Measurements from ENCODE around the gene CAP1. TPM values are rescaled to one million over a fixed set of nuclear protein-coding genes. Genes with fewer than 3 reads are reported as not detected.
A peak's percentile ranks its signal among the peaks of the same experiment; 100 is the strongest.

The CAP1 gene
- total and polyA plus RNA-seq, 12 donors = 25.2 to 157 (median 55.8) TPM

- DNase-seq (no peak), ATAC-seq (no peak)
- TF ChIP-seq CTCF (IDR thresholded peaks at IDR 0.05) = no peak
- intact Hi-C loops (cut with DNase I) = loop anchor here in 2 of 10 donors (10.0 kb wide), 3 partner anchors 64 to 224 kb away; no protein-coding TSS in a partner anchor
- Histone ChIP-seq H3K4me1 (peaks cover 6 to 81% (median 68%) of the 10 kb centered on the region in 9 donors), H3K36me3 (peaks cover 0 to 18% (median 0%) of the 10 kb centered on the region in 9 donors), H3K27ac (peak overlapping the region; percentile 97 to 100 (median 100)), H3K27me3 (no peaks in the 10 kb centered on the region), H3K4me3 (no peak overlapping the region), H3K9me3 (no peaks in the 10 kb centered on the region)
- 46 to 68% methylated on average over 3 of the region's 3 CpGs for WGBS, 2 donors
These were observed 1.8 kb upstream of the CAP1 start for GRCh38 chr1:40038697-40039096.

- no peaks in the 10 kb centered on the region for H3K27me3 ChIP-seq
- intact Hi-C loops (cut with DNase I) = loop anchor here in 2 of 10 donors (10.0 kb wide), 3 partner anchors 64 to 224 kb away; no protein-coding TSS in a partner anchor
- peak in 3 of 9 donors; percentile 38 to 43 (median 41) for TF ChIP-seq CTCF (IDR thresholded peaks at IDR 0.05)
- 1% methylated on average over 10 of the region's 10 CpGs for WGBS, 2 donors
- H3K4me3 ChIP-seq = peak overlapping the region; percentile 42 to 99 (median 91)
- H3K9me3 ChIP-seq = no peaks in the 10 kb centered on the region
- peaks cover 0 to 23% (median 0%) of the 10 kb centered on the region in 9 donors for H3K36me3 ChIP-seq
- ATAC-seq = peak in 4 of 8 donors; percentile 0 to 5 (median 2)
- DNase-seq = peak in 1 of 2 donors; percentile 77
- peaks cover 6 to 85% (median 74%) of the 10 kb centered on the region in 9 donors for H3K4me1 ChIP-seq
- H3K27ac ChIP-seq = peak overlapping the region; percentile 97 to 100 (median 100)
These were observed 1.2 kb upstream of the CAP1 start for GRCh38 chr1:40039245-40039756.

GRCh38 chr1:40039757-40040510 lies 595 bp upstream of the CAP1 start:
- Histone ChIP-seq H3K36me3 (peaks cover 0 to 29% (median 0%) of the 10 kb centered on the region in 9 donors), H3K4me1 (peaks cover 6 to 85% (median 74%) of the 10 kb centered on the region in 9 donors), H3K9me3 (no peaks in the 10 kb centered on the region), H3K27me3 (no peaks in the 10 kb centered on the region), H3K27ac (peak overlapping the region; percentile 97 to 100 (median 100)), H3K4me3 (peak overlapping the region; percentile 42 to 99 (median 91))
- WGBS, 2 donors = 0% methylated on average over 52 of the region's 52 CpGs
- no peak for TF ChIP-seq CTCF (IDR thresholded peaks at IDR 0.05)
- DNase-seq = peak; percentile 88 to 91
- intact Hi-C loops (cut with DNase I) = loop anchor here in 3 of 10 donors (2.0 to 10.0 kb wide), 4 partner anchors 19 to 225 kb away; no protein-coding TSS in a partner anchor
- ATAC-seq = peak; percentile 65 to 89 (median 80)

- Histone ChIP-seq H3K27ac (peak overlapping the region in 9 of 10 donors; percentile 97 to 100 (median 100)), H3K27me3 (no peaks in the 10 kb centered on the region), H3K9me3 (no peaks in the 10 kb centered on the region), H3K4me3 (peak overlapping the region; percentile 64 to 99 (median 91)), H3K4me1 (peaks cover 6 to 85% (median 75%) of the 10 kb centered on the region in 9 donors), H3K36me3 (peaks cover 0 to 41% (median 0%) of the 10 kb centered on the region in 9 donors)
- DNase-seq (no peak), ATAC-seq (no peak)
- whole genome bisulfite sequencing, 2 donors = 27 to 30% methylated on average over 5 of the region's 5 CpGs
- TF ChIP-seq CTCF (IDR thresholded peaks at IDR 0.05) = no peak
- intact Hi-C loops (cut with DNase I) = loop anchor here in 1 of 10 donors (2.0 kb wide), 1 partner anchor 17 kb away; no protein-coding TSS in a partner anchor
These were observed 923 bp downstream of the CAP1 start for GRCh38 chr1:40041466-40041838.
